Dendritic cell treated with granulocyte-macrophage colony-stimulating factor and Interleukin-4, amounts not matched to agents 40 ng/mL and 50 ng/mL, for 4 days (primary cell): ENCODE results near the gene CHD9.
A peak's percentile ranks its signal among the peaks of the same experiment; 100 is the strongest.

Experiments used
- H3K27ac Mint-ChIP-seq: one replicate; pipeline ENCODE4 v1.8.0; 2022; ENCODE audit warnings: mild to moderate bottlenecking, mixed read lengths
- H3K27me3 Mint-ChIP-seq: one replicate; pipeline ENCODE4 v1.8.0; 2022; ENCODE audit warnings: mild to moderate bottlenecking, mixed read lengths
- H3K36me3 Mint-ChIP-seq: one replicate; pipeline ENCODE4 v1.8.0; 2022; ENCODE audit warnings: low read depth, mixed read lengths
- H3K4me1 Mint-ChIP-seq: one replicate; pipeline ENCODE4 v1.8.0; 2022; ENCODE audit warnings: low read depth, mixed read lengths
- H3K4me3 Mint-ChIP-seq: one replicate; pipeline ENCODE4 v1.8.0; 2022; ENCODE audit warnings: mild to moderate bottlenecking, moderate library complexity, mixed read lengths
- H3K9me3 Mint-ChIP-seq: one replicate; pipeline ENCODE4 v1.8.0; 2022; ENCODE audit warnings: mixed read lengths
- intact Hi-C: fragments of 100-400 bp; cut with micrococcal nuclease; formaldehyde crosslinking; loops from one replicate; pipeline ENCODE4 v1.15.0; 2022

CHD9 gene

DNA sequence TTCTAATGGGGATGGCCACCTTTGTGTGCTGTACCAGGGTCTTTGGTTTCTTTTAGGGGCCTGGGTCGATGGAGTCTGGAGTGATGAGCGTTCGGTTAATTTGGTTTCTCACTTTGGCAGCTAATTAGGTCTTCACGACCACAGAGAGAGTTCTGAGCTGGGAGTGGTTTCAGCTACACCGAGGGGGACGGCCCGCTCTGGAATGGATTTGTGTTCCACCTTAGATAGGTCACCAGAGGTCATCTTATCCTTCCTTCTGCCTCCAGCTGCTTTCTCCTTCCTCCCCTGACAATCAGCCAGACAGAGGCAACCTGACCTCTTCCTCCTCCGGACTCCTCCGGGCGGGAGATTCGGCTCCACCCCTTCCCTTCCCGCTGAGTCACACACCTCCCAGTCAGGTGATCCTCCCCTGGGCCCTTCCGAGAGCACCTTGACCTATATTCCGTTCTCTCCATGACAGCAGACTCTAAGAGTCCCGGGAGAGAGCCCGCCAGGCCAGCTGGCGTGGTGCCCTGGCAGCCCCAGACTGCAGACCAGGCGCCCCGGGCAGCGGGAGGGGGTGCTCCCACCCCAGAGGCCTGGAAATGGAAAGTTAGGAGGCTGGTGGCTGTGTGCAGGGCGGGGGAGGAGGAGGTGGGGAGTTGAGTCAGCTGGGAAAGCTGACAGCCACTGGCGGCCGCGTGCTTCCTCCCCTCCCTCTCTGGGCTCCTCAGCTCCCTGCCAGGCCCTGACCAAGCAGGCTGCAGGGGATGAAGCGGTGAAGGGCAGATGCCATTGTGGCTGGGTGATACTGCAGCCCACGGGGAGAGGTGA is 44.7 kb downstream of the CHD9 start:
- H3K4me3 Mint-ChIP-seq, result peak overlapping the region; percentile 82
- peaks cover 39% of the 10 kb centered on the region for H3K4me1 Mint-ChIP-seq
- intact Hi-C loops, result loop anchor here (1.0 to 2.0 kb wide), 2 partner anchors 8 to 31 kb away; no protein-coding TSS in a partner anchor
- peaks cover 22% of the 10 kb centered on the region for H3K36me3 Mint-ChIP-seq
- H3K9me3 Mint-ChIP-seq, result no peaks in the 10 kb centered on the region
- peak overlapping the region; percentile 95 for H3K27ac Mint-ChIP-seq
- no peaks in the 10 kb centered on the region for H3K27me3 Mint-ChIP-seq

DNA sequence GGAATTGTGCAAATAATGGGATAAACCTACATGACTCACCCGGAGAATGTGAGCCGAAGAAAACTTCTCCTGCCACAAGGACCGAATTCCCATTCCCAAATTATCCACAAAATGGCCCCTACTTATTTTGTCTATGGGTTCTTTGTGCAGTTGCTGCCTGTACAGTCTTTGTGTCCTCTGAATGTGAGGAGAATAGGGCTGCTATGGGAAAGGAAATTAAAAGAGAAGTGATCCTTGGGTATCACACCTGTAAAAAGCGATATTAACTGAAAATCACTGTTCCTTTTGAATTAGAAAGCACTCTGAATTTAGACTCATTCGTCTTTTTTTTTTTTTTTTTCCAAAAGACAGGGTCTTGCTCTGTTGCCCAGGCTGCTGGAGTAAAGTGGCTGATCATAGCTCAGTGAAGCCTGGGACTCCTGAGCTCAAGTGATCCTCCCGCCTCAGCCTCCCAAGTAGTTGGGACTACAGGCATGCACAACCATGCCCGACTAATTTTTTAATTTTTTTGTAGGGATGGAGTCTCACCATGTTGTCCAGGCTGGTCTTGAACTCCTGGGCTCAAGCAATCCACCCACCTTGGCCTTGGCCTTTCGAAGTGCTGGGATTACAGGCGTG is 45.4 kb downstream of the CHD9 start:
- Mint-ChIP-seq H3K4me1 (peaks cover 32% of the 10 kb centered on the region), H3K9me3 (no peaks in the 10 kb centered on the region), H3K27ac (peak overlapping the region; percentile 95), H3K36me3 (peaks cover 17% of the 10 kb centered on the region), H3K27me3 (no peaks in the 10 kb centered on the region), H3K4me3 (peak overlapping the region; percentile 82)
- intact Hi-C loops, result no loop called here

DNA sequence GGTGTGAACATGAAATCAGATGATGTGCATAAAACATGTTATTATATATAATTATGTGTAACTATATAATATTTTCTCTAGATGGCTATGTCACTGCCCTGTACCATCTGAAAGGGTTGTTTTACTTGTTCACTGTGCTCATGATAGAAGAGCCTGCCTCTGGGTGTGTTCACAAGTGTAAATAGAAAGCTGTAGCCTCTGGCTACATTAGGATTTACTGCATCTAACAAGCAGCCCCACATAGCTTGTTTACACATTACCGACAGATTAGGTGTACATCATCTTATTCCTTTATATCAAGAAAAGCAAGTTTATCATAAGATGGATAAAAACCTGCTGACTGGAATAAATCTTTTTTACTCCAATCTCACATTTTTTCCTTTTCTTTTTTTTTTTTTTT is 46.1 kb downstream of the CHD9 start:
- H3K36me3 Mint-ChIP-seq, result peaks cover 20% of the 10 kb centered on the region
- no peak overlapping the region for H3K4me3 Mint-ChIP-seq
- H3K9me3 Mint-ChIP-seq, result no peaks in the 10 kb centered on the region
- no peak overlapping the region for H3K27ac Mint-ChIP-seq
- no peaks in the 10 kb centered on the region for H3K27me3 Mint-ChIP-seq
- intact Hi-C loops, result no loop called here
- peaks cover 32% of the 10 kb centered on the region for H3K4me1 Mint-ChIP-seq

DNA sequence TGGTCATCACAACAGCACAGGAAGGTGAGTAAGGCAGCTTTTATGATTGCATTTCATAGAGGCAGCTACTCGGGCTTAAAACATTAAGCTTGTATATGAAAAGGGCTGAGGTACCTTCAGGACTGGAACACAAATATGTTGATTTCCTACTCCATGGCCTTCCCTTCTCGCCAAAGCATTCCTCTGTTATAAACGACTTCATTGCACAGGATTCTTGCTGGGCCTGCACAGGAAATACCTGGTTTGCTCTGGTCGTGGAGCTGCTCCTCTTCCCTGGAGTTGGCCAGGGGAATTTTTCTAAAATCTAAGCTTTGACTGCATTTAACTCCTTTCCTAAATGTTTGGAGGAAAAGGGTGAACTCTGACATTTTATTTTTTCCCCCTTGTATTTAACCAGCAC is 49.0 kb downstream of the CHD9 start:
- Mint-ChIP-seq H3K4me3 (no peak overlapping the region), H3K9me3 (no peaks in the 10 kb centered on the region), H3K27me3 (no peaks in the 10 kb centered on the region), H3K27ac (no peak overlapping the region), H3K36me3 (peaks cover 29% of the 10 kb centered on the region), H3K4me1 (peaks cover 25% of the 10 kb centered on the region)
- intact Hi-C loops, result no loop called here

DNA sequence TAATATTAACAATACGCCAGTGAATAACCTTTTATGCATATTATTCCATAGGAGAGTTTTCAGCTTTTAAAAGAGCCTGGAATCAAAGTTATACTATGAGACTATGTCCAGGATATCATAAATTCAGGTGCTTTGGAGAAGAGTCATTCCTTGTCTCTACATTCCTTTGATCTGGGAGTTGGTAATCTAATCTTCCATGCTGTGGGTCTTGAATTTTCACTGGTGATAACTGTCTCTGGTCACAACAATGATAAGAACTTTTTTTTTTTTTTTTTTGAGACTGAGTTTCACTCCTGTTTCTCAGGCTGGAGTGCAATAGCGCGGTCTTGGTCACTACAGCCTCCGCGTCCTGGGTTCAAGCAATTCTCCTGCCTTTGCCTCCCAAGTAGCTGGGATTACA is 50.8 kb downstream of the CHD9 start:
- Mint-ChIP-seq H3K9me3 (no peaks in the 10 kb centered on the region), H3K4me1 (peaks cover 12% of the 10 kb centered on the region), H3K27ac (no peak overlapping the region), H3K36me3 (peaks cover 20% of the 10 kb centered on the region), H3K4me3 (no peak overlapping the region), H3K27me3 (no peaks in the 10 kb centered on the region)
- intact Hi-C loops, result no loop called here

DNA sequence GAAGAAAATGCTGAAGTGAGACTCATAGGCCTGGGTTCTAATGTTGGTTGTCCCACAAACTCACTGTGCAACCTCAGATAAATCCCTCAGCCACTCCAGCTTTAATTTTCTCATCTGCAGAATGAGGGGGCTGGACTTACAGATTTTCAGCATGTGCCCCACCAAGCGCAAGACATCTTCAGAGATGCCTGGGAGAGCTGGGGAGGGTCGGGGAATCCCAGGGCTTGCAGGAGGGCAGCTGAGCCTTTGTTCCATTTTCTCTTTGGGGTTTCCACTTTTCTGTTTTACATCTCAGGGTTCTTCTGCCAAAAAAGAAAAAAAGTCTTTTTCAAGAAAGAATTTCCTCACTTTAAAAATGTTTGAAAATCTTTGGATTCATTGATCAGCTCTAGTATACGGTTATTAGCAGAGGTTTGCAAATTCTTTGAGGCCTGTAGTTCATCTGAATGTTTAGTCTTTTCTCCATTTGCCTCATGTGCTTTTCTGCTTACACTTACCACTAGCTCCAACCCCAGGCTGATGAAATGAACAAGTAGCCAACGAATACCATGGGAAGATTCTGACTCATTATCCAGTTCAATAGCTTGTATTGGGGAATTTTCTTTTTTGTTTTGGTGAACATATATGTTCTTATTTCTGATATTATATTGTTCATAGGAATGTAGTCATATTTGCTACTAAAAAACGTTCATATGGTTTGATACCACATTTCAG is 56.4 kb downstream of the CHD9 start:
- H3K4me1 Mint-ChIP-seq, result peaks cover 7% of the 10 kb centered on the region
- intact Hi-C loops, result no loop called here
- no peak overlapping the region for H3K4me3 Mint-ChIP-seq
- no peaks in the 10 kb centered on the region for H3K27me3 Mint-ChIP-seq
- H3K27ac Mint-ChIP-seq, result no peak overlapping the region
- peaks cover 14% of the 10 kb centered on the region for H3K36me3 Mint-ChIP-seq
- H3K9me3 Mint-ChIP-seq, result no peaks in the 10 kb centered on the region

DNA sequence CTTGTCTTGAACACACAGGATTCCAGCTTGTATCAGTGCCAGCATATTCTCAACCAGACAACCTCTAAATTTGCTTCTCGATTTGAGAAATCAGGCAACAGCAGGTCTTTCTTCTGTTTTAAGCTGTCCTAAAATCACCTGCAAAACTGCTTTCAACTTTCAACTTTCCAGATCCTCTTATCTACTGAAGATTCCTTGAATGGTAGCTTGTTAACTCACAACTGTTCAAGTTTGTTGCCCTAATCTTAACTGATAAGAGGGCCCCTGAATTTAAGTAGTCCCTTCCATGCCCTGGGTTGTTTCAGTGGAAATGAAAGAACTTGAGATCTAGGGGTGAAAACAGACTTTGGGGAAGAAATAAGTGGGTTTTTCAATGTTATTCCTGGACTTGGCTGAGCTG is 57.2 kb downstream of the CHD9 start:
- Mint-ChIP-seq H3K4me1 (peaks cover 13% of the 10 kb centered on the region), H3K27ac (no peak overlapping the region), H3K27me3 (no peaks in the 10 kb centered on the region), H3K9me3 (no peaks in the 10 kb centered on the region), H3K4me3 (no peak overlapping the region), H3K36me3 (peaks cover 14% of the 10 kb centered on the region)
- intact Hi-C loops, result no loop called here

DNA sequence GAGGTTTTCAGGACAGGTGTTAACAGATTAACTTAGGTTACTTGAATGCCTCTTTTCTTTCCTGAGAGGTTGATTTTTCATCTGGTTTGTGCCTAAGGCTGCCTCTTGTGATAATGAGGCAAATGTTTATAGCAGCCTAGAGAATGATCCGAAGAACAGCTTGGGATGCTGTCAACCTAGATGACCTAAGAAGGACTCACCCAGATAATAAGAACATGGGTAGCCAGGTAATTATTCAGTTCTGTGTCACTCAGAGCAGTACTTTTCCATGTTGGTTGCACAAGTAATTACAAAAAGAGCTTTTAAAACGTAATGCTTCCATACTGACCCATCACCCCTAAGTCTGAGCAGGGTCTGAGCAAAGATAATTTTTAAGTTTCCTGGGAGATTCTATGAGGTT is 60.3 kb downstream of the CHD9 start:
- no peak overlapping the region for H3K27ac Mint-ChIP-seq
- intact Hi-C loops, result no loop called here
- no peak overlapping the region for H3K4me3 Mint-ChIP-seq
- peaks cover 18% of the 10 kb centered on the region for H3K36me3 Mint-ChIP-seq
- no peaks in the 10 kb centered on the region for H3K27me3 Mint-ChIP-seq
- H3K4me1 Mint-ChIP-seq, result peaks cover 13% of the 10 kb centered on the region
- no peaks in the 10 kb centered on the region for H3K9me3 Mint-ChIP-seq

DNA sequence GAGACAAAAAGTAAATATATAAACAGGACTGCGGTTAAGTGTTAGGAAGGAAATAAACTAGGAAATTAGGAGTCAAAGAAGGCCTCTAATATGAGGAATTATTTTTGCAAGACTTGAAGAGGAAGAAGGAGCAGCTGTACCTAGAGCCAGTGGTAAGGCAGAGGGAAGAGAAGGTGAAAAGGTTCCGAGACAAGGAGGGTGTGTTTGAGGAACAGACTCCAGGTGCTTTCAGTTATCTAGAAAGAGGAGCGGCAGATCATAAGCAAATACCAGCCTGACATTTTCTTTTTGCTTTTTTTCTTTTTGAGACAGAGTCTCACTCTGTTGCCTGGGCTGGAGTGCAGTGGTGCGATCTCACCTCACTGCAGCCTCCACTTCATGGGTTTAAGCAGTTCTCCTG is 61.0 kb downstream of the CHD9 start:
- Mint-ChIP-seq H3K27me3 (no peaks in the 10 kb centered on the region), H3K4me3 (no peak overlapping the region), H3K27ac (no peak overlapping the region), H3K9me3 (no peaks in the 10 kb centered on the region), H3K4me1 (peaks cover 13% of the 10 kb centered on the region), H3K36me3 (peaks cover 18% of the 10 kb centered on the region)
- intact Hi-C loops, result no loop called here

DNA sequence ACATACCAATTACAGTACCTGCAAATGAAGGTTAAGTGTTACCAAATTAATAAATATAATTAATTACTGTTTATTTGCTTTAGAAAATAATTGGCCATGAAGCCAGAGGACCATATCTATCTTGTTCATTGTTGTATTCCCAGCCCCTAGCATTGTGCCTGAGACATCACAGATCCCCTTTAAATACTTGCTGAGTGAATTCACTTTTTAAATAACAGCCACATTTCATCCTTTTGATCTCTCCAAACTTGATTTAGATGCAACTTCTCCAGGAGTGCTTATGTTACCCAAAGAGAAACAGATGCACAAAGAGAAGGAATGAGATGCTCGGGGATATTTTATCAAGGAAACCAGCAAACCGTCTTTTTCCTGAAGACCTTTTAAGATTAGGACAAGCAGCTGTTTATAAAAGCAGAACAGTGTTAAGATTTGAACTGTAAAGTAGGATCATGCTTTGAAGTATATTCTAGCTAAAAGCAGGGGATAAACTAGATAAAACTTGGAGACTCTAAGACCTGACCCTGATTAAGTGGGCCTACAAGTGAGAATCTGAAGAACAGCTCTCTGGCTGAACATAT is 66.3 kb downstream of the CHD9 start:
- Mint-ChIP-seq H3K27ac (no peak overlapping the region), H3K9me3 (no peaks in the 10 kb centered on the region), H3K4me1 (peaks cover 13% of the 10 kb centered on the region), H3K36me3 (peaks cover 20% of the 10 kb centered on the region), H3K27me3 (no peaks in the 10 kb centered on the region), H3K4me3 (no peak overlapping the region)
- intact Hi-C loops, result no loop called here

DNA sequence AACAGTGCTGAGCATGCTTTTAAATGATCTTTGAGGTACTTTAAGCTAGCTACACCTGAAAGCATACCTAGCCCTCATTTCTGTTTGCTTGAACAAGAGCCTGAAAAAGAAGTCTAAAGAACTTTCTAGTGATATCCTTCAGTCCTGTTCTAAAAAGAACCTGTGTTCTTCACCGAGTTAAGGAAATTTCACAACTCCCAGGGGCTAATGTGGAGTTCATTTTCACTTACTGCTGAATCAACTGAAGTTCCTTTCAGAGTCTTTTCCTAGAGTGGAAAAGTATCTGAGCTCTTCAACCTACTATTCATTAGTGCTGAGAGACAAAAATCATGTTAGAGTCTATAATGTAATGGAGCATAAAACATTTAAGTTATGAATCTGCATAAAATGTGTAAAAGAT is 66.9 kb downstream of the CHD9 start:
- H3K36me3 Mint-ChIP-seq, result peaks cover 18% of the 10 kb centered on the region
- intact Hi-C loops, result no loop called here
- no peaks in the 10 kb centered on the region for H3K27me3 Mint-ChIP-seq
- H3K4me1 Mint-ChIP-seq, result peaks cover 11% of the 10 kb centered on the region
- H3K9me3 Mint-ChIP-seq, result no peaks in the 10 kb centered on the region
- no peak overlapping the region for H3K4me3 Mint-ChIP-seq
- H3K27ac Mint-ChIP-seq, result no peak overlapping the region

DNA sequence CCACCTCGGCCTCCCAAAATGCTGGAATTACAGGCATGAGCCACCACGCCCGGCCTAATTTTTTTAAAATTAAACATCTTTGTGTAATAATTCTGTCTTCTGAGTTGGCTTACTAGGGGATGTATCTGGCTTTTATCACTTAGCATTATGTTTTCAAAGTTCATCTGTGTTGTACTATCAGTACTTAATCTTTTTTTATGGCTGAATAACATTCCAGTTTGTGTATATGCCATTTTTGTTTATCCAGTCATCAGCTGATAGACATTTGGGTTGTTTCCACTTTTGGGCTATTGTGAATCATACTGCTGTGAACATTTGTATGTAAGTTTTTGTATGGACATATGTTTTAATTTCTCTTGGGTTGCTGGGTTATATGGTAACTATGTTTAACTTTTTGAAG is 69.0 kb downstream of the CHD9 start:
- H3K9me3 Mint-ChIP-seq, result no peaks in the 10 kb centered on the region
- peaks cover 14% of the 10 kb centered on the region for H3K36me3 Mint-ChIP-seq
- H3K4me1 Mint-ChIP-seq, result peaks cover 15% of the 10 kb centered on the region
- intact Hi-C loops, result no loop called here
- no peak overlapping the region for H3K27ac Mint-ChIP-seq
- no peak overlapping the region for H3K4me3 Mint-ChIP-seq
- no peaks in the 10 kb centered on the region for H3K27me3 Mint-ChIP-seq

DNA sequence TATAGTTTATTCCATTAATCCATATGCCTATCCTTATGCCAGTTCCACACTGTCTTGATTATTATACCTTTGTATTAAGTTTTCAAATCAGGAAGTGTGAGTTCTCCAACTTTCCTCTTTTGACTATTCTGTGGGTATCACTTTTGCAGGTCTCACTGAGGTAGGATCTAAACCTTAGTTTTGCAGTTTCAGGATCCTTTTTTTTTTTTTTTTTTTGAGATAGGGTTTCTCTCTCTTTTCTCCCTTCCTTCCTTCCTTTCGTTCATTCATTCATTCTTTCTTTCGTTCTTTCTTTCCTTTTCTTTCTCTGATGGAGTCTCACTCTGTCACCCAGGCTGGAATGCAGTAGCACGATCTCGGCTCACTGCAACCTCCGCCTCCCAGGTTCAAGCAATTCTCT is 71.6 kb downstream of the CHD9 start:
- intact Hi-C loops, result no loop called here
- H3K4me3 Mint-ChIP-seq, result no peak overlapping the region
- H3K27ac Mint-ChIP-seq, result no peak overlapping the region
- no peaks in the 10 kb centered on the region for H3K9me3 Mint-ChIP-seq
- peaks cover 24% of the 10 kb centered on the region for H3K4me1 Mint-ChIP-seq
- H3K27me3 Mint-ChIP-seq, result no peaks in the 10 kb centered on the region
- H3K36me3 Mint-ChIP-seq, result peaks cover 10% of the 10 kb centered on the region
